GM12874 (cell line): Measurements from ENCODE around the gene TTC38.

ENCODE experiments used
- CTCF ChIP-seq: IDR thresholded peaks from 2 replicates; pipeline ENCODE4 v1.5.1; 2011; ENCODE audit warnings: low read depth, mild to moderate bottlenecking, control low read depth, low read length, moderate library complexity; ENCODE audit not compliant: insufficient read depth

Gene TTC38

GRCh38 chr22:46273432-46274148 lies 5.8 kb downstream of the TTC38 start:
- TF ChIP-seq CTCF = no peak

GRCh38 chr22:46274381-46274780 lies 6.6 kb downstream of the TTC38 start:
- TF ChIP-seq CTCF = no peak

- no peak for TF ChIP-seq CTCF
Measured at GRCh38 chr22:46275455-46276122, 7.8 kb downstream of the TTC38 start.

- no peak for TF ChIP-seq CTCF
Measured at GRCh38 chr22:46276563-46276962, 8.8 kb downstream of the TTC38 start.

GRCh38 chr22:46278656-46279645 lies 11.1 kb downstream of the TTC38 start:
- no peak for TF ChIP-seq CTCF

GRCh38 chr22:46280063-46280817 lies 12.4 kb downstream of the TTC38 start:
- no peak for TF ChIP-seq CTCF
